ENCODE measurements around the gene MED19.

DNA sequence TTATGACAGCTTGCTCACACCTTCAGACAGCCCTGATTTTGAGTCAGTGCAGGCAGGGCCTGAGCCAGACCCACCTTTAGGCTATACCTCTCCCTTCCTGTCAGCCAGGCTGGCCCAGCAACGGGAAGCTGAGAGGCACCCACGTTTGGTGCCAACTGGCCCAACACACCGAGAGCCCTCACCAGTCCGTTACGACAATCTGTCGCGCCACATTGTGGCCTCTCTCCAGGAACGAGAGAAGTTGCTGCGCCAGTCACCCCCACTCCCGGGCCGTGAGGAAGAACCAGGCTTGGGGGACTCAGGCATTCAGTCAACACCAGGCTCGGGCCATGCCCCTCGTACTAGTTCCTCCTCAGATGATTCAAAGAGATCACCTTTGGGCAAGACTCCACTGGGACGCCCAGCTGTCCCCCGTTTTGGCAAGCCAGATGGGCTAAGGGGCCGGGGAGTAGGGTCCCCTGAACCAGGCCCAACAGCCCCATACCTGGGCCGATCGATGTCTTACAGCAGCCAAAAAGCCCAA, 13.1 kb downstream of the MED19 start:
- TF ChIP-seq, protein P1, sequence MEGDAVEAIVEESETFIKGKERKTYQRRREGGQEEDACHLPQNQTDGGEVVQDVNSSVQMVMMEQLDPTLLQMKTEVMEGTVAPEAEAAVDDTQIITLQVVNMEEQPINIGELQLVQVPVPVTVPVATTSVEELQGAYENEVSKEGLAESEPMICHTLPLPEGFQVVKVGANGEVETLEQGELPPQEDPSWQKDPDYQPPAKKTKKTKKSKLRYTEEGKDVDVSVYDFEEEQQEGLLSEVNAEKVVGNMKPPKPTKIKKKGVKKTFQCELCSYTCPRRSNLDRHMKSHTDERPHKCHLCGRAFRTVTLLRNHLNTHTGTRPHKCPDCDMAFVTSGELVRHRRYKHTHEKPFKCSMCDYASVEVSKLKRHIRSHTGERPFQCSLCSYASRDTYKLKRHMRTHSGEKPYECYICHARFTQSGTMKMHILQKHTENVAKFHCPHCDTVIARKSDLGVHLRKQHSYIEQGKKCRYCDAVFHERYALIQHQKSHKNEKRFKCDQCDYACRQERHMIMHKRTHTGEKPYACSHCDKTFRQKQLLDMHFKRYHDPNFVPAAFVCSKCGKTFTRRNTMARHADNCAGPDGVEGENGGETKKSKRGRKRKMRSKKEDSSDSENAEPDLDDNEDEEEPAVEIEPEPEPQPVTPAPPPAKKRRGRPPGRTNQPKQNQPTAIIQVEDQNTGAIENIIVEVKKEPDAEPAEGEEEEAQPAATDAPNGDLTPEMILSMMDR (IDR thresholded peaks at IDR 0.05; ENCODE audit: insufficient read depth, low read depth, low read length), result no peak
- TF ChIP-seq EZH2 (IDR thresholded peaks at IDR 0.05; ENCODE audit: insufficient read depth, low read length), result no peak
